Loucy (cell line): ENCODE measurements around the gene DMXL1.

ENCODE experiments used
- H2AFZ ChIP-seq: fragments of 200-600 bp; sonication (generic); 2 replicates; pipeline ENCODE4 v1.6.0; 2016; ENCODE audit warnings: antibody characterized with exemption, mild to moderate bottlenecking, low read length, moderate library complexity
- H3F3A ChIP-seq: fragments of 200-600 bp; 2 replicates; pipeline ENCODE4 v1.6.0; 2016; ENCODE audit warnings: antibody characterized with exemption, low read depth, mild to moderate bottlenecking
- H3K27me3 ChIP-seq: fragments of 200-600 bp; sonication (generic); 2 replicates; pipeline ENCODE4 v1.6.1; 2014; ENCODE audit warnings: low read length, mild to moderate bottlenecking; ENCODE audit not compliant: insufficient read depth, poor library complexity, severe bottlenecking
- H3K36me3 ChIP-seq: fragments of 200-600 bp; sonication (generic); 2 replicates; pipeline ENCODE4 v1.6.1; 2016; ENCODE audit warnings: low read length; ENCODE audit not compliant: insufficient read depth
- H3K4me1 ChIP-seq: fragments of 200-600 bp; sonication (generic); 2 replicates; pipeline ENCODE4 v1.5.1; 2014; ENCODE audit warnings: low read length, mild to moderate bottlenecking; ENCODE audit not compliant: insufficient read depth, poor library complexity, severe bottlenecking
- H3K4me2 ChIP-seq: fragments of 200-600 bp; sonication (generic); 2 replicates; pipeline ENCODE4 v1.6.0; 2014; ENCODE audit warnings: antibody characterized with exemption, low read length, low read depth, mild to moderate bottlenecking; ENCODE audit not compliant: poor library complexity, severe bottlenecking
- H3K4me3 ChIP-seq: fragments of 200-600 bp; sonication (generic); 2 replicates; pipeline ENCODE4 v1.5.1; 2014; ENCODE audit warnings: low read length, mild to moderate bottlenecking, mixed read lengths; ENCODE audit not compliant: poor library complexity, severe bottlenecking
- H3K79me2 ChIP-seq: fragments of 200-600 bp; sonication (generic); 2 replicates; pipeline ENCODE4 v1.6.1; 2014; ENCODE audit warnings: low read length; ENCODE audit not compliant: insufficient read depth
- H3K9ac ChIP-seq: fragments of 200-600 bp; sonication (generic); 2 replicates; pipeline ENCODE4 v1.6.0; 2014; ENCODE audit warnings: mild to moderate bottlenecking, low read depth, low read length, moderate library complexity; ENCODE audit not compliant: poor library complexity, severe bottlenecking
- H3K9me2 ChIP-seq: fragments of 200-600 bp; sonication (generic); replicated peaks from 2 replicates; pipeline ENCODE4 v1.6.1; 2016; ENCODE audit warnings: low read depth, low read length, mixed read lengths
- H3K9me3 ChIP-seq: fragments of 200-600 bp; sonication (generic); 2 replicates; pipeline ENCODE4 v1.6.1; 2014; ENCODE audit warnings: mild to moderate bottlenecking, antibody characterized with exemption, low read length, low read depth; ENCODE audit not compliant: insufficient read depth
- H4K20me1 ChIP-seq: fragments of 200-600 bp; sonication (generic); 2 replicates; pipeline ENCODE4 v1.6.0; 2014; ENCODE audit warnings: antibody characterized with exemption, low read length, mild to moderate bottlenecking; ENCODE audit not compliant: insufficient read depth, poor library complexity, severe bottlenecking
- EZH2phosphoT487 ChIP-seq: fragments of 200-600 bp; IDR thresholded peaks from 2 replicates; pipeline ENCODE4 v1.6.1; 2018; ENCODE audit warnings: antibody characterized with exemption, mild to moderate bottlenecking, moderate library complexity, borderline replicate concordance
- TF ChIP-seq, protein P1 (sequence below): fragments of 200-600 bp; sonication (generic); conservative IDR thresholded peaks from 2 replicates; pipeline ENCODE4 v1.5.1; 2014; ENCODE audit warnings: mild to moderate bottlenecking, antibody characterized with exemption, low read length

Gene DMXL1

DNA sequence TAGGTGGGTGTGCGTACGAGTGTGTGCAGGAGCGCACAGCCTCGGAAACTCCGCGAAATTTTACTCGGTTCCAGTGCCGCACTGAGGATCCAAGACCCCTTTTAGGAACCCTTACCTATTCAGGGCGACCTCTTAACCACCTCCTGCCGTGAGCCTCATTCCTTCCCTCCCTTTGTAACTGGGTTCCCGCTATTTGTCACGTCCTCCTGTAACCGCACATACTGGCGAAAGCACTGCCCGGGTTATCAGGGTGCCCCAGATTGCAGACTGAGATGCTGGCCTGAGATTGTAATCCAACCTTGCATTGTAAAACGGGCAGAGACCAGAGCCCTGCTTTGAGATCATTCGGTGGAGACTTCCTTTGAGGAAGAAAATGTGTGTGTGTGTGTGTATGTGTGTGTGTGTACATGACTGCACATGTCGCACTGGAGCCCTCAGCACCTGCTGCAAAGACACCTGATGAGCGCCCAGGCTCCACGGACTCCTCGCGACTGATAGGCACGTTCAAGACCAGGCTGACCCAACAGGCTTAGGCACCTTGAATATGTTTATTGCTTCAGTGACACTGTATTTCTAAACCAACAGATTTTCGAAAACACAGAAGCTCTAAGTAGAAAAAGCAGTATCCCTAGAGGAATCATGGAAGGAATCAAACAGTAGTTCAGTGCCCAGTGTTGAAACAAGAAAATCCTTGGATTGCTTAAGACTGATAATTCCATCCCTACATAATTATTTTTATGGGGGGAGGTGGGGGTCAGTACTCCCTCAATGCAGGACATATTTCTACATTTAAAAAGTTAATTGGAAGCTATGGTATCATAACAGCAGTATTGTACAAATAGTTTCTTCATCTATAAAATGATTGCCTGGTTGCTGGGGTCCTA, 198.4 kb downstream of the DMXL1 start:
- peaks cover 54% of the 10 kb centered on the region for H3K79me2 ChIP-seq
- 0 out of 2 replicates have a peak overlapping the region, but pooled peaks have one; percentile 13 for H2AFZ ChIP-seq
- H3F3A ChIP-seq, result no peaks in the 10 kb centered on the region
- H3K4me1 ChIP-seq, result peaks cover 27% of the 10 kb centered on the region
- H3K9ac ChIP-seq, result peak overlapping the region; percentile 97
- peak overlapping the region; percentile 82 for H3K4me2 ChIP-seq
- TF ChIP-seq, protein P1, sequence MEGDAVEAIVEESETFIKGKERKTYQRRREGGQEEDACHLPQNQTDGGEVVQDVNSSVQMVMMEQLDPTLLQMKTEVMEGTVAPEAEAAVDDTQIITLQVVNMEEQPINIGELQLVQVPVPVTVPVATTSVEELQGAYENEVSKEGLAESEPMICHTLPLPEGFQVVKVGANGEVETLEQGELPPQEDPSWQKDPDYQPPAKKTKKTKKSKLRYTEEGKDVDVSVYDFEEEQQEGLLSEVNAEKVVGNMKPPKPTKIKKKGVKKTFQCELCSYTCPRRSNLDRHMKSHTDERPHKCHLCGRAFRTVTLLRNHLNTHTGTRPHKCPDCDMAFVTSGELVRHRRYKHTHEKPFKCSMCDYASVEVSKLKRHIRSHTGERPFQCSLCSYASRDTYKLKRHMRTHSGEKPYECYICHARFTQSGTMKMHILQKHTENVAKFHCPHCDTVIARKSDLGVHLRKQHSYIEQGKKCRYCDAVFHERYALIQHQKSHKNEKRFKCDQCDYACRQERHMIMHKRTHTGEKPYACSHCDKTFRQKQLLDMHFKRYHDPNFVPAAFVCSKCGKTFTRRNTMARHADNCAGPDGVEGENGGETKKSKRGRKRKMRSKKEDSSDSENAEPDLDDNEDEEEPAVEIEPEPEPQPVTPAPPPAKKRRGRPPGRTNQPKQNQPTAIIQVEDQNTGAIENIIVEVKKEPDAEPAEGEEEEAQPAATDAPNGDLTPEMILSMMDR, result no peak
- TF ChIP-seq EZH2phosphoT487, result no peak
- H3K9me3 ChIP-seq, result no peaks in the 10 kb centered on the region
- H3K27me3 ChIP-seq, result no peaks in the 10 kb centered on the region
- no peaks in the 10 kb centered on the region for H4K20me1 ChIP-seq
- no peaks in the 10 kb centered on the region for H3K36me3 ChIP-seq
- H3K9me2 ChIP-seq, result no peaks in the 10 kb centered on the region
- H3K4me3 ChIP-seq, result peak overlapping the region; percentile 74

DNA sequence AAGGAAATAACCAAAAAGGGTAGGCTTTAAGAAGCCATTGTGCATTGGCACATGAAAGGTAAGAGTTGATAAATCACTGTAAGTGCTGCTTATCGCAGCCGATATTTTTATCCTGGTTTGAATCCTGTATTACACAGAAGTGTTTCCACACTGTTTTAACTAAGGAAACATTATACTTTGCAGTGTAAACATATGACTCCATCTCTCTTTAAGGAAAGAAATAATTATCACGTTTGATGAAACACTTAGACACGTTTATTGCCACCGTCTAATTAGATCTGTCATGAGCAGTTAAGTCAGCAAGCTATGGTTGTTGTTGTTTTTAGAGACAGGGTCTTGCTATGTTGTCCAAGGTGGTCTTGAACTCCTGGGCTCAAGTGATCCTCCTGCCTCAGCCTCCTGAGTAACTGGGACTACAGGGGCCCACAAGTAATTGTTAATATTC, 199.3 kb downstream of the DMXL1 start:
- Histone ChIP-seq H3K36me3 (no peaks in the 10 kb centered on the region), H3K9ac (peak overlapping the region; percentile 97), H3K9me3 (no peaks in the 10 kb centered on the region), H3K4me3 (peak overlapping the region; percentile 74), H3K9me2 (no peaks in the 10 kb centered on the region), H3K79me2 (peaks cover 62% of the 10 kb centered on the region), H3K4me2 (peak overlapping the region; percentile 82), H2AFZ (no peak overlapping the region), H3K4me1 (peaks cover 35% of the 10 kb centered on the region), H3F3A (no peaks in the 10 kb centered on the region), H3K27me3 (no peaks in the 10 kb centered on the region), H4K20me1 (no peaks in the 10 kb centered on the region)
- TF ChIP-seq, protein P1, result no peak
- TF ChIP-seq EZH2phosphoT487, result no peak

DNA sequence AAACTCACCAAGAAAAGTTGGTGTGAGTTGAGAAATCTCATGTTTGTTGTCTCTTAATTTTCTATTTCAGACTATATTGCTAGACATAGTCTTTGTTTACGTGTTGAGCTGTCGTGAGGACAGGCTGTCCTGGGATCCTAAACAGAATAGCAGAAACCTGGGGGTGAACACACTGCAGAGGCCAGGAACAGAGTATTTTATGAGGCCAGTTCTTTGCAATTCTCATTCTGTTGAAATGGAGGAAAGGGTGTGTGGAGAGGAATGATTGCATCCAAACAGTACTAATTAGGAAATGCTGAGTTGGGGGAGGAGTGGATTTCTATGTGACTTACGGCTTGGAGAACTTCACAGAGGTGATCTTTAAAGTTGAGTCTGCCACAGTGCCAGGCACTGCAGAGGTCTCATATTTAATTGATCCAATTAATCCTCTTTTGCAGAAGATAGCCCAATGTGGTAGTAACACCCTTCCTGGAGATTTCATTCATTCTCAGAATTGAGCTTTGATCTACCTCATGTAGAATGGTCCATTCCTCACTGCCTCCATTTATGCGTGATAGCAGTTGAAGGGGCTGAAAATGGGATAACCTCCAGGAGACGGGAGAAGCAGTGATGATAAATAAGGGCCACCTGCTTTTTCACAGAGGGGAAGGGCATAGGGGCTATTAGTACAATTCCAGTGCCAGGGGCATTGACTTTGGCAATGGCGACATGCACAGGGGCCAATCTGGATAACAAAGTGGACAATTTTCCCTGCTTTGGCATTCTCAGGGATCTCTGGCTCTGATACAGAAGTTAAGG, 200.3 kb downstream of the DMXL1 start:
- Histone ChIP-seq H3F3A (no peaks in the 10 kb centered on the region), H3K9me3 (no peaks in the 10 kb centered on the region), H3K4me1 (peaks cover 45% of the 10 kb centered on the region), H3K9ac (peak overlapping the region; percentile 97), H3K27me3 (no peaks in the 10 kb centered on the region), H4K20me1 (no peaks in the 10 kb centered on the region), H3K36me3 (no peaks in the 10 kb centered on the region), H3K9me2 (no peaks in the 10 kb centered on the region), H2AFZ (no peak overlapping the region), H3K4me2 (peak overlapping the region; percentile 82), H3K79me2 (peaks cover 73% of the 10 kb centered on the region), H3K4me3 (peak overlapping the region; percentile 74)
- TF ChIP-seq, protein P1, result no peak
- TF ChIP-seq EZH2phosphoT487, result no peak
